Esophagus (tissue), 2 donors: ENCODE results near the gene MADD. TPM values are rescaled to one million over a fixed set of nuclear protein-coding genes. Genes with fewer than 3 reads are reported as not detected.

Experiments
- H3K27ac ChIP-seq, 2 donors: one replicate each; pipeline ENCODE4 v1.5.1; 2013; ENCODE audit warnings: low read depth in 2 of 2, mild to moderate bottlenecking in 2 of 2, inconsistent platforms in 1 of 2, low read length in 1 of 2, moderate library complexity in 1 of 2
- H3K27me3 ChIP-seq, 2 donors: one replicate each; pipeline ENCODE4 v1.6.1; 2013; ENCODE audit warnings: low read length in 2 of 2, control low read depth in 1 of 2, mild to moderate bottlenecking in 1 of 2; ENCODE audit not compliant: insufficient read depth in 2 of 2, control insufficient read depth in 1 of 2
- H3K36me3 ChIP-seq, 2 donors: one replicate each; pipeline ENCODE4 v1.6.1; 2013; ENCODE audit warnings: low read length in 1 of 2; ENCODE audit not compliant: control insufficient read depth in 2 of 2, insufficient read depth in 2 of 2
- H3K4me1 ChIP-seq, 2 donors: one replicate each; pipeline ENCODE4 v1.6.1; 2013; ENCODE audit warnings: low read length in 1 of 2; ENCODE audit not compliant: control insufficient read depth in 2 of 2, insufficient read depth in 2 of 2
- H3K4me3 ChIP-seq, 2 donors: one replicate each; pipeline ENCODE4 v1.5.1; 2013; ENCODE audit warnings: low read length in 2 of 2, mild to moderate bottlenecking in 2 of 2, low read depth in 1 of 2, moderate library complexity in 1 of 2
- H3K9me3 ChIP-seq, 2 donors: one replicate each; pipeline ENCODE4 v1.6.1; 2013; ENCODE audit warnings: mild to moderate bottlenecking in 2 of 2, low read depth in 1 of 2, low read length in 1 of 2, moderate library complexity in 1 of 2; ENCODE audit not compliant: control insufficient read depth in 2 of 2, insufficient read depth in 1 of 2
- WGBS, 2 donors: extraction: QIAGEN DNeasy Blood & Tissue Kit; methylation state at CpG; one replicate each; pipeline ENCODE4 v1.1.7; 2013; 5-methylcytosine and 5-hydroxymethylcytosine counted together
- polyA plus RNA-seq, 2 donors: library from polyadenylated mRNA; stranded (reverse); fragments of 200-250 nt; gene quantifications; one replicate each; pipeline ENCODE4 v1.2.3, GENCODE V29; 2013
- donor health status: healthy with polysubstance abuse.
- donor health status: Bipolar disorder and iron deficiency.

The MADD gene
- polyA plus RNA-seq, 2 donors: 8.2 to 11.0 TPM

GRCh38 chr11:47375020-47375419 lies 105.1 kb downstream of the MADD start:
- peaks cover 3 to 7% of the 10 kb centered on the region in 2 donors for H3K4me1 ChIP-seq
- no peaks in the 10 kb centered on the region for H3K27me3 ChIP-seq
- 78 to 82% methylated on average over 8 of the region's 8 CpGs for WGBS, 2 donors
- no peak overlapping the region for H3K27ac ChIP-seq
- H3K4me3 ChIP-seq: no peak overlapping the region
- H3K9me3 ChIP-seq: no peaks in the 10 kb centered on the region
- no peaks in the 10 kb centered on the region for H3K36me3 ChIP-seq

DNA sequence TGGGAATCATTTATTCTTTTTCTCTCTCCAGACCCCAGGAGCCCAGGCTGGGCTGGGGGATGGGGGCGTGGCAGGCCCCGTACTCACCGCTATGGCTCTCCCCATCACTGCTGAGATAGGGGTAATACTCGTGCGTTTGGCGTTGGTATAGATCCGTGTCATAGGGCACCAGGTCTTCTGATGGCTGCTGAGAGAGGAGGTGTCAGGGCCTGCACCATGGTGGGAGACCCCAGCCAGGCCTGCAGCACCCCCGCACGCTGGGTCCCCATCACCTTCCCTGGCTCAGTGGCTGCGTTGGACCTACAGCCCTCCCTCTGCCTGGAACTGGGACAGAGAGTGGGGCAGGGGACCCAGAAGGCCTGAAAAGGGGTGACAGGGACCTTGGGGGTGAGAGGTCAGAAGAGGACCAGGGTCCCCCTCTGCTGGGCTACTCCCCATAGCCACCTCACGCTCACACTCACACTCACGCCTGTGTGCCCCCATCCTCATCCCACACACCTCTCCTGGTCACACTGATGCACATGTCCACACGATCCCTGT lies 105.7 kb downstream of the MADD start:
- Histone ChIP-seq H3K27ac (no peak overlapping the region), H3K36me3 (no peaks in the 10 kb centered on the region), H3K27me3 (no peaks in the 10 kb centered on the region), H3K4me1 (peaks cover 3 to 7% of the 10 kb centered on the region in 2 donors), H3K4me3 (no peak overlapping the region), H3K9me3 (no peaks in the 10 kb centered on the region)
- WGBS, 2 donors: 90 to 91% methylated on average over 13 of the region's 13 CpGs

GRCh38 chr11:47376107-47376524 lies 106.2 kb downstream of the MADD start:
- Histone ChIP-seq H3K4me1 (peaks cover 3 to 7% of the 10 kb centered on the region in 2 donors), H3K36me3 (no peaks in the 10 kb centered on the region), H3K27me3 (no peaks in the 10 kb centered on the region), H3K4me3 (no peak overlapping the region), H3K9me3 (no peaks in the 10 kb centered on the region), H3K27ac (no peak overlapping the region)
- WGBS, 2 donors: 76 to 80% methylated on average over 8 of the region's 8 CpGs

GRCh38 chr11:47376525-47377371 lies 106.8 kb downstream of the MADD start:
- Histone ChIP-seq H3K27me3 (no peaks in the 10 kb centered on the region), H3K4me1 (peaks cover 3 to 7% of the 10 kb centered on the region in 2 donors), H3K9me3 (no peaks in the 10 kb centered on the region), H3K36me3 (no peaks in the 10 kb centered on the region), H3K4me3 (peak overlapping the region in 1 of 2 donors; percentile 37), H3K27ac (peak overlapping the region in 1 of 2 donors; percentile 38)
- 45 to 50% methylated on average over 14 of the region's 14 CpGs for WGBS, 2 donors

DNA sequence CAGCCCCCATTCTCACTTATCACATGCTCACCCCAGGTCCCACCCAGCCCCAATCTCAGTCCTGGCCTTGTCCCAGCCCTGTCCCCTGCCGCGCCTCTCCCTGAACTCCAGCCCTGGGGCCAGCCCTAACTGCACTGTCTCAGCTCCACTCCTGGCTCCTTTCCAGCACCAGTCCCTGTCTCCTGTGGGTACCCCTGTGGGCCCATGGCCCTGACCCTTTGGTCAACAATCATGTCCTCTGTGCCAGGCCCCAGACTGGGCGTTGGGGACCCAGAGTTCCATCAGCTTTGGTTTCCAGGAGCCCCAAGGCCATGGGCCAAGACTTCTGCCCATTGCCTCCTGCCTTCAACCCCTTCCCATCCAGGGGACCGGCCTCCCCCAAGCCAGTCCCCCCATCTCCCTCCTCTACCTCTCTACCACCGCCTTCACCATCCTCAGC lies 107.7 kb downstream of the MADD start:
- no peaks in the 10 kb centered on the region for H3K27me3 ChIP-seq
- 68 to 74% methylated on average over 5 of the region's 5 CpGs for WGBS, 2 donors
- peak overlapping the region in 1 of 2 donors; percentile 37 for H3K4me3 ChIP-seq
- H3K9me3 ChIP-seq: no peaks in the 10 kb centered on the region
- no peaks in the 10 kb centered on the region for H3K36me3 ChIP-seq
- H3K4me1 ChIP-seq: peaks cover 3 to 7% of the 10 kb centered on the region in 2 donors
- no peak overlapping the region for H3K27ac ChIP-seq

GRCh38 chr11:47378010-47378835 lies 108.3 kb downstream of the MADD start, which contains the start of gene SPI1:
SPI1 (minus strand) TSS chr11:47378547; CDS start chr11:47378353, 194 bp downstream.
- no peaks in the 10 kb centered on the region for H3K27me3 ChIP-seq
- H3K4me3 ChIP-seq: peak within 1 kb of the TSS in 1 of 2 donors; percentile 37
- no peaks in the 10 kb centered on the region for H3K36me3 ChIP-seq
- 78 to 79% methylated on average over 31 of the region's 31 CpGs for WGBS, 2 donors
- peak within 1 kb of the TSS in 1 of 2 donors; percentile 9 for H3K27ac ChIP-seq
- no peaks in the 10 kb centered on the region for H3K9me3 ChIP-seq
- H3K4me1 ChIP-seq: peaks cover 3 to 7% of the 10 kb centered on the region in 2 donors

- no peak overlapping the region for H3K27ac ChIP-seq
- H3K27me3 ChIP-seq: no peaks in the 10 kb centered on the region
- no peaks in the 10 kb centered on the region for H3K36me3 ChIP-seq
- H3K9me3 ChIP-seq: no peaks in the 10 kb centered on the region
- no peak overlapping the region for H3K4me3 ChIP-seq
- H3K4me1 ChIP-seq: peaks cover 3 to 7% of the 10 kb centered on the region in 2 donors
Observed at GRCh38 chr11:47378836-47379170, 108.9 kb downstream of the MADD start.

- no peaks in the 10 kb centered on the region for H3K9me3 ChIP-seq
- H3K27ac ChIP-seq: no peak overlapping the region
- peaks cover 3 to 7% of the 10 kb centered on the region in 2 donors for H3K4me1 ChIP-seq
- no peaks in the 10 kb centered on the region for H3K27me3 ChIP-seq
- no peak overlapping the region for H3K4me3 ChIP-seq
- WGBS, 2 donors: 82 to 89% methylated on average over 2 of the region's 2 CpGs
- H3K36me3 ChIP-seq: no peaks in the 10 kb centered on the region
Observed at GRCh38 chr11:47379317-47379716, 109.4 kb downstream of the MADD start.
